Stimulated activated CD8-positive, alpha-beta memory T cell treated with anti-CD3 and anti-CD28 coated beads, Interleukin-2, amount 100 ng/mL, for 48 hours (primary cell): Measurements from ENCODE around the gene CISH.

Experiments
- DNase-seq, 2 donors: peaks; one replicate each; pipeline ENCODE4 v3.0.0-alpha.2; 2020; ENCODE audit warnings: low read depth in 2 of 2

Gene CISH

DNA sequence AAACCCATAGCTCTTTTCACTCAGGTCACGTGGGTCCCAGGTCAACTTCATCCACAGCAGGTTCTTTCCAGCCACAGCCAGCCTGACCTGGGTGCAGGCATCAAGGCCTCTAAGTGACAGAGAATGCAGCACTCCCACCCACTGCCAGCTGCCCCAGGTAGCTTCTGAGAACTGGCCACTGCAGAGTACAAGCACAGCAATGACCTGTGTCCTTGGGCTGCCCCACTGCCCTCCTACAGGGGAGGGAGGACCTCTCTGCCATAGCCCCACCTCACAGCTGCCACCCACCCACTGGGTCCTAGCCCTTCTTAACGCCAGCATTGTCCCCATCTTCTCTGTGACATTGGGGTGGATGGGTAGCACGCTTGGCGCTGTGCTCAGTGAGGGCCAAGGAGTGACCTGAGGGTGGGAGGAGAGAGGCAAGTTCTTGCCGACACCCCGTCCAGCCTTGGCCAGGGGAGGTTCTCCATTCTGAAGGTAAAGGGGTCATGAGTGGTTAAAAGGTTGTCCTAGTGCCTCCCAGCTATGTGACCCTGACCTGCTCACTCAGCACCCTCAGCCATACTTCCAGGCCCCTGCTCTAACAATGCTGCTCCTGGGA lies 12.4 kb downstream of the CISH start:
- DNase-seq: no peak

DNA sequence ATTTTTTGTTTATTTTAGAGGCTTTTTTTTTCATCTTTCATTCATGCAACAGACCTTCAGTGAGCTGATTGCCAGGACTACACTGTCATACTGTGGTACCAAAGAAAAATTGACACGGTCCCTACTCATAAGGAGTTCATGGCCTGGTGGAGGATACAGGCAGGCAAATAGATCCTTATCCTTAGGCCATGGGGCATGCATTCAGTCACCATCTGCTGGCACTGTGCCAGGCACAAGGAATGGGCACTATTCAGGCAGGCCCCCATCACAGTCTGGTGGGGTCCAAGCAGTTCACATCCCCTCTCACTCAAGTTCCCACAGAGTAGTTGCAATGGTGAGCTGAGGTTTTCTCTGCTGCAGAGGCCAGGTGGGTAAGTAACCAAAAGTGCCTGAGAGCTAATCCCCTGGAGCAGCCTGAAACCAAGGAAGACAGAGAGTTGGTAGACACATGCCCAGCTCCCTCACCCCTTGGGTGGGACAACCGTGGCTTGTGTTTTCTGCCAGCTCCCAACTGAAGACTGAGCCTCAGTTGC lies 17.3 kb downstream of the CISH start:
- no peak for DNase-seq

DNA sequence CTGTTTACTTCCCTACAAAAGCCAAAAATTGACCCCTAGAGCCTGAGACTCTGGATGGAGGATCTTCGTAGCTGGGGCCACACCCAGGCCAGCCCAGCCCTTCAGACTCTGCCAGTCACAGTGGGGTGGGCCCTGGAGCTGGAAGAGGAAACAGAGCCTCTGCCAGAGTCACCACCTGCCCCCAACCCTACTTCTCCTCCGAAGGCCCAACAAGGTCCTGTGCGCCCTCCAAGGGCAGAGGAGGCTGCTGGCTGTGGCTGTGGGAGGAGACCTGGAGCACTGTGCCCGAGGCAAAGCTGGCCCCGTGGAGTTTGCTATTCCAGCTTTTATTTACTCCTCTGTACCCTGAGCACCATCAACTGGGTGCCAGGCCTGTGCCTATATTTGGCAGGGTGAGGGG lies 19.0 kb downstream of the CISH start:
- no peak for DNase-seq

DNA sequence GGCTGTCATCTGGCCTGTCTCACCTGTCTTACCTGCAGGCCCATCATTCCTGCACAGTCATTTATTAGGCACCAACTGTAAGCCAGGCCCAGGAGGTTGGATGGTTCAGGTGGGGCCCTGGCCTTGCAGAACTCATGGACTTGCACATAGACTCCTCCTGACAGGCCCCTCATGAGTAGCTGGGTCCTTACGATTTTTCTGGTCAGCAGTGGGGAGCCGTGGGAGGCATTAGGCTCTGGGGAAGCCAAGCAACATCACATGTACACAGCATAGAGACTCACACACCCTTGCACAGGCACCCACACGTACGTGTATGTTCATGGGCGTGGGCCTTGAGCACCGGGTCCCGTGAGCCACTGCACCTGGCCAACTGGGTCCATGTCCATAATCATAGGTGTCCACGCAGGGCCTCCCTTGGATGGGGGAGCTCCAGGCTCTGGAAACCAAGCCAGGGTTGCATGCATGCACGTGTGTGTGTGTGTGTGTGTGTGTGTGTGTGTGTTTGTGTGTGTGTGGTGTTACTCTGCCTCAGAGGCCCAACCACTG lies 20.3 kb downstream of the CISH start:
- DNase-seq: no peak

DNA sequence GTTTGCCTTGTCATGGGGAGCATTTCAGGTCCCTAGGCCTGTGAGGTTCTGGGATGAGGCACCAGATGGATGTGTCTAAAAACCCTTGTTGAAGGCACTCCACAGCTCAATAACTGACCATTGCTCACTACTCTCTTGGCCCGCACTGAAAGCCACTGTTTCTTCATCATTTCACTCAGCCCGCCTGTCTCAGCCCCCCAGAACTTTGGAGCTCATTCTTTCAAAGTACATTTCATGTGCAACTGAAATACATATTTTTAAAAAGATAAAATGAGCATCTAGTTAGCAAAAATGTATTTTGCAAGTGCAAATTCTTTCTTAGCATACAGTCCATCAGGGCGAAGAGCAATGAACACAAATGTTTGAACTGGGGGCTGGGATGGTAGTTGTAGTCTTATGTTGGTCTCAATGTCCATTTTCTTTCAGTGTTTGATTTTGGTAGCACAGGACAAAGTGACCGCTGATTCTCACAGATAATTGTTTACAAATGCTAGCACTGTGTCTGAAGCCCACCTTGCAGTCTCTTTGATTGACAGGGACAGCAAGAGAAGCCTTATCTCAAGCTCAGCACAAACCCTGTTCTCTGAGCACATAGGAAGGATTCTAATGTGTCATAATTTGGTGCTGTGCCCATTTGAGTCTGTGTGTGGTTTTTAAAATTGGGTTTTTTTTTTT lies 22.7 kb downstream of the CISH start:
- no peak for DNase-seq

DNA sequence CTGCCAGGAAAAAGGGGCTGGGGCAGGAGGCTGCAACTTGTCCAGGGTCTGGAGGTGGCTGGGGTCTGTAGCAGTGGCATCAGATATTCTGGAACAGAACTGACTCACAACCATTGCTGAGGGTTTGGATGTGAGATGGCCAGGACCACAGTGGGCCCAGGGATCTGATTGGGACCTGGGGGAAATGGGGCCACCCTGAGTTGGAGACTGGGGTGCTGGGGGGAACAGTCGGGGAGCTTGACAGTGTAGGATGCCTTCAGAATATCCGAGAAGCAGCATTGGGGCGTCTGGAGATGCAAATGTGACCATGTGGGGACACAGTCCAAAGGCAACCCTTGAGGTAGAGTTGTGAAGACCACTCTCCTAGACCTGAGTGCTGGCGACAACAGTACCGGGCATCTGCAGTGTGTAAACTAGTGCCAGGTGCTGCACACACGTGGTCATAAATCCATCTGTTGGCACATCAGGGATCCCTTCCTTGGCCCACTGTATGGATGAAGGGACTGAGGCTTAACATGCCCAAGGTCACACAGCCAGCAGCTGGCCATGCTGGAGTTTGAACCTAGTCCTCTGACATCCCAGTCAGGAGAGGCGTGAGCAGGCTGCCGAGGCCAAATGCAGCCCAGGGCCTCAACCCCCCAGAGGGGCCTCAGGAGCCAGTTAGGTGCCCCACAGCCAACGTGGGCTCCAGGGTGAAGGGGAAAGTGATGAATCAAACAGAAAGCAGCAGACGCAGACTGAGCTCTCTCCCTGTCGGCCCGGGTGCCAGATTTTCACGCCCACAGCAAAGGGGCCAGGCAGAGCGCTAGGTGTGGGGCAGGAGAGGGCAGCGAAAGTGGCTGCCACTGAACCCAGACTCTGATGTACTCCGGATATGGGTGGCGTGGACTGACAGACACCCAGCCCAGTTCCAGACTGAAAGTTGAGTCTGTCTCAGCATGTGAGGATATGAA lies 23.5 kb downstream of the CISH start:
- DNase-seq: peak; percentile 73 to 82

DNA sequence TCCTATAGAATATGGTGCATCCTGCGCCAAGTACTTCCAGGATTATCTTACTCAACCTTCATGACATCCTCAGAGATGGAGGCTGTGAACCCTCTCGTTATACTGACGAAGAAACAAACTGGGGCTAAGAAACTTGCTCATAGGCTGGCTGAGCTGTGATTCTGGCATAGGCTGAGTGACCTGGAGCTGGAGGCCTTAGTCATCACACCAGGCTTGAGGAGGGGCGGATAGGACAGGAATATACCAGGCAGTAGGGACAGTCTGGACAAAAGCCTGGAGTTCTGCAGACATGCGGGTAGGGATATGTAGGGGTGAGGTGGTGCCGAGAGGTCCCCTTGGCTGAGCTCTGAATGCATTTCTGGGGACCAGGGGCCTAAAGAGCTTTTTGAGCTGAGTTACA lies 24.2 kb downstream of the CISH start:
- DNase-seq: no peak

DNA sequence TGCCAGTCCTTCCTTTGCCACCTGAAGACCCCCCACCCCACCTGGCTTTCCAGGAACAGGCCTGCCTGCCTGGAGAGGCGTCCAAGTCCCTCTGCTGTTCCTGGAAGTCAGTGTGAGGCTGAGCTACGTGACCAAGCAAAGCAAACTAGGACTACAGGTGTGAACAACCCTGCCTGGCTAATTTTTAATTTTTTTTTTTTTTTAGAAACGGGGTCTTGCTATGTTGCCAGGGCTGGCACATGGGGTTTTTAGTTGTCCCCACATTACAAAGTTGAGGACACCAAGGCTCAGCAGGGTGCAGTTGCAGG lies 24.9 kb downstream of the CISH start:
- DNase-seq: no peak

DNA sequence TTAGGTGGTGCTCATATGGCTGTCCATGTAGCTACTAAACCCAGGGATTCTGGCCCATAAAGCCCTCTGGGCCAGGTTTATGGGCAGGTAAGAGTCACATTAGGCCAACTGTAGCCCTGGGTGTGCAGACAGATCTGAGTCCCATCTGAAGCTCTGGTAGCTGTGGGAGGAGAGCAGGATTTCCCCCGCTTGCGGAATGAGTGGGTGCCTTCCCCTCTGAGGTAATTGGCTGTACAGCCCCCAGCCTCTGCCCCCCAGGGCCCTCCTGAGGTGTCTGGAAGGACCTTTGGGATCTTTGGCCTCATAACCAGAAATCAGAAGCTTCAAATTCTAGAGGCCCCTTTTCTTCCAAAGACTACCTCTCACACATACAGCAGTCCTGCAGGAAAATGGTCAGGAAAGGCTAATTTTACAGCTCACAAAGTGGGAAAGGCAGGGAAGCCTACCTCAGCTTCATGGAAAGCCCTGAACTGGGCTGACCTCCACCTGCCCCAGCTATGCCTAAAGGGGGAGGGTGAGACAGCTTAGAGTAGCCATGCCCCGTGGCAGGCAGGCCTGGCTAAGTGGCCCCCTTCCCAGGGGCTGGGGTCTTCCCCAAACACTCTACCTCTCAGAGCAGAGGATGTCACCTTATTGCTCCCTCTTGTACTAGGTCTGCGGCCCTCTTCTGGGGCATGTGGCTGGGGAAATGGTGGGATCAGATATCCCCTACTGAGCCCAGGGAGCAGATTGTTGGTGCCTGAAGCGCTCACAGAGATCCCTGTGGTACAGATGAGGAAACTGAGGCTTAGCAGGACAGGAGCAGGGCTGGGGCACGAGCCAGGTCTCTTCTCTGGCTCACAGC lies 25.4 kb downstream of the CISH start:
- DNase-seq: no peak

DNA sequence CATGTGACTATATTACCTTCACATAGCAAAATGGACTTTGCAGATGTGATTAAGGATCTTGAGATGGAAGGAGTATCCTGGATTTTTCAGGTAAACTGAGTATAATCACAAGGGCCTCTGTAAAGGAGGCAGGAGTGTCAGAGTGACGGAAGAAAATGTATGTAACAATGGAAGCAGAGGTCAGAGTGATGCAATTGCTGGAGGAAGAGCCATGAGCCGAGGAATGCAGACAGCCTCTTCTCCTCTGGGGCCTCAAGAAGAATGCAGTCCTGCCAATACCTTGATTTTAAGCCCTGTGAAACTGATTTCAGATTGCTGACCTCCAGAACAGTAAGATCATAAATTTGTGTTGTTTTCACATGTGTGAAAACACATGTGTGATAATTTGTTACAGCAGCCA lies 27.2 kb downstream of the CISH start:
- no peak for DNase-seq

DNA sequence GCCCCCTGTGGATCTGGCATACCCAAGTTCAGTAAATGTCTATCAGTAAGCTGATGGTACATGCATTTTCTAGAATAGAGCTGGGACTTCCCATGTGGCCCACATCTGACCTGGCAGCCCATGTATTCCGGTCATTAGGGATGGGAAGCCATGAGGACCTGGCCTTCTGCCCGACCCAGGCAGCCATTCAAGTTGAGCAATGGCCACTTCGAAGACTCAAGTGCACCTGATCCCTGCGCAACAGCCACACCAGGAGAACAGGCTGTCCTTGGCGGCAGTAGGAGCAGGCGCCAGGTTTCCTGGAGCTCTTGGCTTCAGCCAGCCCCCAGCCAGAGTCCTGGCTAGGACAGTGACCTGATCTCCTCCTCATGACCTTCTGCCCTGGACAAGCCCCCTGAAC lies 27.7 kb downstream of the CISH start:
- no peak for DNase-seq

DNA sequence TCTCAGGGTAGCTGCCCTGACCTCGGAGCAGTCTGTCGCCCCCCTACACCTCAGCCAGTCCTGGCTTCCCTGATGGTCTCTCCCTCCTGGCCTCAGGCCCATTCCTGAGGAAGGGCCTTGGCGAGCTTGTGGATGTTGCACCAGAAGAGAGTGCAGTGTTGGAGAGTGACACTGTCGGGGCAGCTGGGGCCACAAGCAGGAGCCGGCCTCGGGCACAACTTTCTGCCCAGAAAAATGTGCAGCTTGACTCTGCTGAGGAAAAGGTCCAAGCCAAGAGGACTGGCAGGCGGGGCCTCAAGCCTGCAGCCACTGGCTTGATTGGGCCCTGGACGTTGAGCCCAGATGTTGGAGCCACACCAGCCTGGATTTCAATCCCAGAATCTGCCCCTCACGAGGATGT lies 29.5 kb downstream of the CISH start:
- DNase-seq: no peak

DNA sequence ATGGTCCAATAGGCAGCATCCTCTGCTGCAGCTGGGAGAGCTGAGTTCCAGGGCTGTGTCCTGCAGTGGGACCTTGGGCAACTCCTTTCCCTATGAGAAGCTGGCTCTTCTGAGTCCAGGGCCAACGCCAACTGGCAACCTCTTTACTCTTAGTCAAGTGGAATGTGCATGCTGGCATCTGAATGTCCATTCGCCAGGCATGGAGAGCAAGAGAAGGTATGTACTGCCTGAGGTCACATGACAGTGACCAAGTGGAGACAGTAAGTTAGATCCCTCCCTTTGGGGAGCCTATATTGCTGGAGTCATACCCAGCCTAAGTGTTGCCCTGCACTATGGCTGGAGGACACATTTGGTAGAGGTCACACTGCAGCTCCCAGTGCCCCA lies 30.1 kb downstream of the CISH start:
- DNase-seq: no peak

DNA sequence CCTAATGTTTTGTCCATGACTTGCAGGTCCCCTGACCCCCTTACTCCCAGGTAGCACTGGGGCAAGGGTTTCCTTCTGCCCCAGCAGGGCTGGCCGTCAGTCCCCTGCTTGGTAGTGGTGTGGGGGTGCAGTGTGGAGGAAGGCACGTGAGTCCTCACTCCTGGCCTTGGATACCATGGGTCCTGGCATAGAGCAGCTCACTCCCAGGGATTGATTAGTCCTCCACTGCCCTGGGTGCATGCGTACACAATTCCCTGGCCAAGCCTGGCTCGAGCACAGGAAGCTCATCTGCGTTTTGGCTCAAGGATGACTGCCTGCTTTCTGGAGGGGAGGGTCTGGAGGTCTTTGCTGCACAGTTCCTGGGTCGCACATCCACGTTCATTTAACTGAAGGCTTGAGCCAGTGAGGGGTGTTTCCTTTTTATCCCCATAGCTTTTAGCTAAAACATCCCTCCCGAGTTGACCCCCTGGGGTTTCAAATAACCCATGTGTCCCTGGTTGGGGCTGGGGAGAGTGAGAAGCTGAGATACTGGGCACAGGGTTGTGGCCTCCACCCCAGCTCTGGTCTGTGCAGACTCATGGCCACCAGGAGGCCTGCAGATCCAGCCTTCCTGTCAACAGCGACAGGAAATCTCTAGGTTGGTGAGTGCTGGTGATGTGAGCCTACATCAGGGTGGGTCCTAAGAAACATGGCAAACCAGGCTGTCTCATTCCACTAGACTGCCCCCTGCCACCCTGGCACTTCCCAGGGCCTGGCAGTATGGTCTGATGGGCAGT lies 30.7 kb downstream of the CISH start:
- no peak for DNase-seq

DNA sequence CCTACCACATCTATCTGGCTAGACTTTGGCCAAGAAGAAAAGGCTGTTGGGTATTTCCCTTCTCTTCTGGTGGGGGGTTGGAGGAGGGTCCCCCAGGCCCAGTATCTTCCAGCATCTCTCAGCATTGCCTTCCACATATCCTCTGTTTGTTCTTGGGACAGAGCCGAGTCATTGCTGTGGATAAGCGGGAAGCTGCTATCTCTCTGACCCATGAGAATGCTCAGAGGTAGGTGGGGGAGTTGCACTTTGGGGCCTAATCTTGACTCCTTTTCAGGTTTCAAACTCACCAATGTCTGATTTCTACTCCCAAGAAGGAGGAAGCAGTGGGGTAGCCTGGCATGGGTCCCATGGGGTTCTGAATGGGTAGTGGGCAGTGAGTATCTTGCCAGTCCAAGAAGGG lies 34.2 kb downstream of the CISH start:
- no peak for DNase-seq

DNA sequence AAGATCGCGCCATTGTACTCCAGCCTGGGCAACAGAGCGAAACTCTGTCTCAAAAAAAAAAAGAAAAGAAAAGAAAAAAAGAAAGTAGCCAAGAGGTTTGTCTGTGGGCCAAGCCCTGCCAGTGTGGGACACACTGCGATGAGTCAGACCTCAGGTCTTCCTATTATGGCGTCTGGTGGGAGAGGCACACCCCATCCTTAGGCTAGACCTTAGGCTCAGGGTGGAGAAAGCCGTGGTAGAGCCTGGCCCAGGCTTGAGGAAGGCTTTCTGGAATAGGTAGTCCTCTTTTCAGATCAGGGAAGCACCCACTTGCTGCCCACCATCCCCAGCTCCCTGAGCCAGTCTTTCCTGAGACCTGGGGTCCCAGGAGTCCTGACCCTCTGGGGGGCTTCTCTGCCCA lies 36.2 kb downstream of the CISH start:
- no peak for DNase-seq

DNA sequence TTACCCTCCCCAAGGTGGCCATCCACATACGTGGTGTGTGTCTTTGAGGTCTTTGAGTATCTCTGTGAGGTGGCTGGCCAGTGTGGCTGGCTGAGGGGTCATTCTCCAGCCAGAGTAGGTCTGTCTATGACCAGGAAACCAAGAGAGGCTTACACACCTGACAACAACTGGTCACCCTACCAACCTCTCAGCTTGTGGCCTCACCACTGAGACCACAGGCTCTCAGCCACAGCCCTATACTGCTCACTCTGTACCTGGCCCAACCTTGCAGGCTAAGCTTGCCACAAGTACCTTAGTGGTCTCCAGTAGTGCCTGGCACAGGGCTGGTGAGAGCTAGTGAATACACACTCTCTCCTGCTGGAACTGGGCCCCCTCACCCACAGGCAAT lies 37.1 kb downstream of the CISH start:
- no peak for DNase-seq

DNA sequence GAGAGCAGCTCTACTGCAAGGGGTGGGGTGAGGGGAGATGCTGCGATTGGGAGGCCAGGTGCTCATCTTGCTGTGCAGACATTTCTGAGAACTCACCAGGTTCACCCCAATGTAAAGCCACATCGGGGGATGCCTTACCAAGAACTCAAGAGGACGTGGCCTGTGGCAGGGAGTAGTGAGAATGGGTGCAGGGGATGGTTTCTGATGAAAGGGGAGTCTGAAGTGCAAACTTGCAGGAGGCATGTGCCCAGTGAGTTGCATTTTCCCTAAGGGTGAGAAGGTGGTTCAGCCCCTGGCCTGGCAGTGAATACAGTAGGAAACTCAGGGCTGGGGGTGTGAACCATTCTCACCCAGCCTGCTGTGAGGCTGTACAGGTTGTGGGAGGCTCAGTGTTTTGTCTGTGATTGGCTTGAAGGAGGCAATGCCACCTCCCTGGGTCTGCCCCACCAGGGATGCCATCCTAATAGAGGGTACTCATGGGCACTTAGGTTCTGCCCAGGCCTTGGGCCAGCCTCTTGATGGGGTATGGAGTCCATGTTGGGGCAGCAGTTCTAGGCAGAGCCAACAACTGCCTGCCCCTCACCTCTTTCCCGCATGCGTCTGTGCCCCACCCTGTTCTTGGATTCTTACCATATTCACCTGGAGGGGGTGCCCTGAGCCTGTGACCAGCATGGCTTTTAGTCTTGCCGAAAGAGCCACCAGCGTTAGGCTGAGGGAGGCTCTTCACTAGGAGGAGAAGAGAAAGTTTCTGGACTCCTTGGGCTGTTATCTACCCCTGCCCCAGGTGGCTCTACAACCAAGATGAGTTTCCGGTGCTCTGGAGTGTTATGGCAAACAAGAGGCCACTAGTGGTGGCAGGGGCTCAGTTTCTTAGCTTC lies 37.8 kb downstream of the CISH start:
- DNase-seq: peak in 1 of 2 donors; percentile 74

DNA sequence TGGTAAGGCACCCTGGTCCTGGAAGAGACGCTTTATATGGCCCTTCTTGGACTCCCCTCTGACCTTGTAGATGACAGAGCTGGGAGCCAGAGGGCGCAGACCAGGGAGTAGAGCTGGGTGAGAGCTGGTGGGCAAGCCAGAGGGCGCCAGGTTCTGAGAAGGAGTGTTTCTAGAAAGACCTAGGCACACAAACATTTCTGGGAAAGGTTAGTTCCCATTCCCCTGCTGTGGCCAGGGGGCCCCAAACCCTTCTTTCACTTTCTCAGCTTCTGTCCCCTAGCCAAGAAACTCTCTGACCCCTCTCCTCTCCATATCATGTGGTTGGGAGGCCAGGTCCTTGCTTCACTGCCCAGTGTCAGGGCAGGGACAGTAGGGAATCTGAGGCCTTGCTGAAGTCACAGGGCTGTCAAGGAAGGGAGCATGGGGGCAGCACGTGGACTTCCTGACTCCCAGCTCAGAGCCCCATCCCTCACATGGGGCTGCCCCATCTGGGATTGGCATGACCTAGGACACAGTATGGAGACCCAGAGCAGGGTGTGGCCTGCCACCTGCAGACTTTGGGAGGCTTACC lies 38.7 kb downstream of the CISH start:
- no peak for DNase-seq
